Activated effector memory CD4-positive, alpha-beta T cell treated with Interleukin-2 at 50 U/mL for 16 hours (primary cell): ENCODE results near the gene ANKRD33B.
"Not testable (repeated sequence)": the region's sequence is repeated elsewhere in the genome, so short reads cannot be mapped to it uniquely, and the experiment has no call there.

Source experiments
- DNase-seq: peaks from one replicate; pipeline ENCODE4 v3.0.0-alpha.2; 2020

The ANKRD33B gene

GRCh38 chr5:10563945-10564837 is at the start of gene ANKRD33B:
ANKRD33B (plus strand) TSS chr5:10564070; CDS start chr5:10564468, 398 bp downstream.
- peak; percentile 67 for DNase-seq

- not testable (repeated sequence) for DNase-seq
Measured at GRCh38 chr5:10514572-10514971, 49.3 kb upstream of the ANKRD33B start.

DNA sequence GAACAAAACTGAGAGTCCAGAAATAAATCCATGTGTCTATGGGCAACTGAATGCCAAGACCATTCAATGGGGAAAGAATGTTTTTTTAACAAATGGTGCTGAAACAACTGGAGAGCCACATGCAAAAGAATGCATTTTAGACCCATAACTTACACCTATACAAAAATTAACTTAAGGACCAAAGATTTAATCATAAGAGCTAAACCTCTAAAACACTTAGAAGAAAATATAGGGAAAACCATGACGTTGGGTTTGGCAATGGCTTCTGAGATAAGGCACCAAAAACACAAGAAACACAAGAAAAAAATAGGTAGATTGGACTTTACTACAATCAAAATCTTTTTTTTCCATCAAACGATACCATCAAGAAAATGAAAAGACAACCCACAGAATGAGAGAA is 48.4 kb upstream of the ANKRD33B start:
- DNase-seq = no peak

DNA sequence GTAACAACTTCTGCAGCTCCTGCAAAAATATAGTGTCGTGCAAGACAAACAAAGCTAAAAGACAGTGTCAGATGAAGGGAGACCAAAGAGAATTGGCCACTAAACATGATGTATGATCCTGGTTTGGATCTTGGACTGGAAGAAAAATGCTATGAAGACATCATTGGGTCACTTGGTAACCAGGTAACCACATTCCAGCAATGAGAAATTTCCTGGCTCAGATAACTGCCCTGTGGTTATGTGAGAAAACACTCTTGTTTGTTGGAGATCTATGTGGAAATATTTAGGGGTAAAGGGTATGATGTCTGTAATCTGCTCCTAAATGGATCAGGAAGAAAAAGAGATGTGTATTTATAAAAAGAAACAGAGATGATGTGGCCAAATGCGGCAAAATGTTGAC is 45.5 kb upstream of the ANKRD33B start:
- no peak for DNase-seq

GRCh38 chr5:10519729-10520128 is 44.1 kb upstream of the ANKRD33B start:
- no peak for DNase-seq

- DNase-seq = no peak
Measured at GRCh38 chr5:10520706-10521105, 43.2 kb upstream of the ANKRD33B start.

DNA sequence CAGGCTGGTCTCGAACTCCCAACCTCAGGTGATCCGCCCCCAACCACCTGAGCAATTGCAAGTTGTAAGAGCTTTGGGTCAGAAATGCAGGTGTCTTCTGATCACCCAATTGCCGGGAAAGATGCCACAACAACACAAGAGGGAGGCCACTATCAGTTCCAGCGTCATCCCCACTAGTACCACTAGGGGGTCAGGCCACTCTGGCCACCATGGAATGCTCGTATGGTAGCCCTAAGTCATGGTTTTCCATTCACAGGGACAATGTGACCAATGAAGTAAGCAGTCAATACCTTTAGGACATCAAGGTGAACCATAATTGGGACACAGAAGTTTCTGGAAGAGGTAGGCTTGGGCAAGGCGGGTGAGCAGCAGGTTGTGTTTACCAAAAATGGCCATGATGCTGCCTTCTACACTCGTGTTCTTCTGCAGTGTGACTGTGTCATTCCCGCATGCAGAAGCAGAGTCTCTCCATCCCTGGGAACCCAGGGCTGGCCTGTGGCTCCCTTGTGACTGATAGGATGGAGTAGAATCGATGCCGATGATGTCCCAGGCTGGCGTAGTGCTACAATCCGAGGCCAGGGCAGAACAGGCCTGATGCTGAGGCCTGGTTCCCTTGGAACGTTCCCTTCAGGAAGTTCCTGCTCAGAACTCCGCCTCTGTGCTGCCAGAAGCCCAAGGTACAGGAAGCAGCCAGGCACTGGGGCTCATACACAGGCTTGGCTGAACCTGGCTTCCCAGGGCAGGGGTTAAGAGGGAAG is 42.2 kb upstream of the ANKRD33B start:
- no peak for DNase-seq

DNA sequence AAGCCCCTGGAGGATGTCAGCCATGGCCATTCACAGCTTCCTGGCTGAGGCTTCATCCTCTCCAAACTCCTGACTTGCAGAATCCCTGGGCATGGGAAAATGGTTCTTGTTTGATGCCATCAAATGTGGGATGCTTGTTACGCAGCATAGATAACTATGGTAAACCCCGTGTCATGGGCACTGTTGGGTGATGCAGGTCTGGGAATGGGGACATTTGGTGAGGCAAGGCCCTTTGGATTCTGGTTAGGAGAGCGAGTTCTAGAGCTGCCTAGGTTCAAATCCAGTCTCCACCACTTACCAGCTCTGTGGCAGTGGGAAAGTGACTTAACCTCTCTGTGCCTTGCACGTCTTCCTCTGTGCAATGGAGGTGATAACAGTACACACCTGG is 41.7 kb upstream of the ANKRD33B start:
- DNase-seq = no peak

- DNase-seq = no peak
Measured at GRCh38 chr5:10524376-10525123, 39.3 kb upstream of the ANKRD33B start.

GRCh38 chr5:10525124-10525495 is 38.8 kb upstream of the ANKRD33B start:
- no peak for DNase-seq

- no peak for DNase-seq
Measured at GRCh38 chr5:10527281-10527950, 36.5 kb upstream of the ANKRD33B start.

- DNase-seq = no peak
Measured at GRCh38 chr5:10528056-10528816, 35.6 kb upstream of the ANKRD33B start.

DNA sequence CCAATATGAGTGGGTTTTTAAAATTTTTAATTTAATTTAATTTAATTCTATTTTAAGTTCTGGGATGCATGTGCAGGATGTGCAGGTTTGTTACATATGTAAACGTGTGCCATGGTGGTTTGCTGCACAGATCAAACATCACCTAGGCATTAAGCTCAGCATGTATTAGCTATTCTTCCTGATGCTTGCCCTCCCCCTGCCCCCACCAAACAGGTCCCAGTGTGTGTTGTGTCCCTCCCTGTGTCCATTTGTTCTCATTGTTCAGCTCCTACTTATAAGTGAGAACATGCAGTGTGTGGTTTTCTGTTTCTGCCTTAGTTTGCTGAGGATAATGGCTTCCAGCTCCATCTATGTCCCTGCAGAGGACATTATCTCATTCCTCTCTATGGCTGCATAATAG is 35.0 kb upstream of the ANKRD33B start:
- DNase-seq = no peak

GRCh38 chr5:10530601-10531320 is 33.1 kb upstream of the ANKRD33B start:
- no peak for DNase-seq

- no peak for DNase-seq
Measured at GRCh38 chr5:10532421-10532820, 31.4 kb upstream of the ANKRD33B start.

DNA sequence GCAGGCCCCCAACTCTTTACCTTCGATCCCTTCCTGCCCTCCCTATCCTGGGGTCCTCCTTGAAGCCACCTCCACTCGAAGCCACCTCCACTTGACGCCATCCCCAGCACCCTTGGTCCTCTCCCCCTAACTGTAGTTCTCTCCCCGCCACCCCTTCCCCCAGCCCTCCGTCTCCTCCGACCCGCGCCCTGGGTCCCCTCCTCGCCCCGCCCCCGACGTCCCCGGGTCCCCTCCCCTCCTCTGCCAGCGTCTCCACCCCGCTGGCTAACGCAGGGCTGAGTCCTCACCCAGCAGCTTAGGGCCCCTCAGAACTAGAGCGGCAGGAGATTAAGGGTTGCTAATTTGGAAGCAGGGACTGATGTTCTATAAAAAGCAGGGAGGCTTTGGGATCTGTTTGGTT is 30.6 kb upstream of the ANKRD33B start:
- DNase-seq = no peak

GRCh38 chr5:10534561-10535530 is 29.0 kb upstream of the ANKRD33B start:
- no peak for DNase-seq

DNA sequence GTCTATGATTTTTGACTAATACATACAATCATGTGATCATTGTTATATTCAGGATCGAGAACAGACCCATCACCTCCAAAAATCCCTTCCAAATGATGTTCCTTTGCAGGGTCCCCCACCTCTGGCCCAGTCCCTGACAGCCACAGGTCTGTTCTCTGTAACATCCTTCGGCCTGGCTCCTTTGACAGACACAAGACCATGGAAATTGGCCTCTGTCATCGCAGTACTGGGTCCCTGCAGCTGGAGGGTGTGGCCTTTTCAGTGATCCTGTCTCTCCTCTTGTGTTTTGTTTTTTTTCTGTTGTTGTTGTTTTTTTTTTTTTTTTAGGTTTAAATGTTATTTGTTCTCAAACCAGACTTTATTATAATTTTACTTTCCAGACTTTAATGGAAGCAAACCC is 27.4 kb upstream of the ANKRD33B start:
- DNase-seq = no peak

DNA sequence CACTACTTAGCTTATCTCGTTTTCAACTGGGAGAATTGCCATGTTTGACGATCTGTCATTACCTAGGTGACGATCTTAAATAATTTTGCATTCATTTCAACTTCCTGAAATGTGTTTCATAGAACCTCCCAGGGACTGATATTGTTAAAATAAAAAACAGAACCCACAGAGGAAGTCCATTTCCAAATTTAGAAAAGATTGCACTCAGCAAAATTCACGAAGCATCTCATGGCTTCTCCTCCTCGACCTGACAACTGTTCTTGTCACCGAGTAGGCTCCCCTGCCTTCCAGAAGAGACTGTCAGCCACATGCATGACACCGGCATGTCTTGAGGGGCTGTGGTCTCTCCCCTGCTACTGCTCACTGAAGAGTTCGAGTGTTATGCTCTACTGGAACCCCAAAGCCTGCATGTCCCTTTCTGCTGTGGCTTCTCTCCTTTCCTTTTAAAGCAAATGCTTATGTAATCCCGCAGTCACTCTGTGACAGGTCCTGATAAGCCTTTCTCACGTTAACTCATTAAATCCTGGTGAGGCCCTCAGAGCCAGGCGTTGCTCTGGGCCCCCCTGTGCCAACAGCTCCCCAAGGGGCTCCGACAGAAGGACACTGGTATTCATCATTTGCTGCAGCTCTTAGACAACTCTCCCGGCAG is 26.8 kb upstream of the ANKRD33B start:
- no peak for DNase-seq

- no peak for DNase-seq
Measured at GRCh38 chr5:10537624-10538023, 26.2 kb upstream of the ANKRD33B start.
